ENCODE measurements around the gene IFNA5.

GRCh38 chr9:21281275-21281674, 23.8 kb downstream of the IFNA5 start:
- TF ChIP-seq, protein P1, sequence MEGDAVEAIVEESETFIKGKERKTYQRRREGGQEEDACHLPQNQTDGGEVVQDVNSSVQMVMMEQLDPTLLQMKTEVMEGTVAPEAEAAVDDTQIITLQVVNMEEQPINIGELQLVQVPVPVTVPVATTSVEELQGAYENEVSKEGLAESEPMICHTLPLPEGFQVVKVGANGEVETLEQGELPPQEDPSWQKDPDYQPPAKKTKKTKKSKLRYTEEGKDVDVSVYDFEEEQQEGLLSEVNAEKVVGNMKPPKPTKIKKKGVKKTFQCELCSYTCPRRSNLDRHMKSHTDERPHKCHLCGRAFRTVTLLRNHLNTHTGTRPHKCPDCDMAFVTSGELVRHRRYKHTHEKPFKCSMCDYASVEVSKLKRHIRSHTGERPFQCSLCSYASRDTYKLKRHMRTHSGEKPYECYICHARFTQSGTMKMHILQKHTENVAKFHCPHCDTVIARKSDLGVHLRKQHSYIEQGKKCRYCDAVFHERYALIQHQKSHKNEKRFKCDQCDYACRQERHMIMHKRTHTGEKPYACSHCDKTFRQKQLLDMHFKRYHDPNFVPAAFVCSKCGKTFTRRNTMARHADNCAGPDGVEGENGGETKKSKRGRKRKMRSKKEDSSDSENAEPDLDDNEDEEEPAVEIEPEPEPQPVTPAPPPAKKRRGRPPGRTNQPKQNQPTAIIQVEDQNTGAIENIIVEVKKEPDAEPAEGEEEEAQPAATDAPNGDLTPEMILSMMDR (IDR thresholded peaks at IDR 0.05), result no peak
- TF ChIP-seq POLR2A (IDR thresholded peaks at IDR 0.05), result no peak

Data from esophagus squamous epithelium (tissue), 4 donors.